ENCODE data around the gene CNTN4. TPM values are rescaled to one million over a fixed set of nuclear protein-coding genes. Genes with fewer than 3 reads are reported as not detected.

The CNTN4 gene
- total RNA-seq, 1 donor from 2014 or later = 48.3 TPM

- H3K27ac Mint-ChIP-seq (ENCODE audit: unreplicated experiment) = no peak overlapping the region
- no peak for DNase-seq (ENCODE audit: extremely low spot score, unreplicated experiment)
- H3K36me3 Mint-ChIP-seq (ENCODE audit: unreplicated experiment) = no peaks in the 10 kb centered on the region
- no peaks in the 10 kb centered on the region for H3K27me3 Mint-ChIP-seq (ENCODE audit: unreplicated experiment)
- TF ChIP-seq CTCF (IDR thresholded peaks at IDR 0.05) = no peak
- peaks cover 3% of the 10 kb centered on the region for H3K9me3 Mint-ChIP-seq (ENCODE audit: unreplicated experiment)
- peaks cover 10% of the 10 kb centered on the region for H3K4me1 Mint-ChIP-seq (ENCODE audit: unreplicated experiment)
- no peak overlapping the region for H3K4me3 Mint-ChIP-seq (ENCODE audit: unreplicated experiment)
These were observed 54.4 kb downstream of the CNTN4 start for GRCh38 chr3:2153053-2153452.

GRCh38 chr3:2153547-2153946 lies 54.9 kb downstream of the CNTN4 start:
- no peak overlapping the region for H3K27ac Mint-ChIP-seq (ENCODE audit: unreplicated experiment)
- peaks cover 3% of the 10 kb centered on the region for H3K9me3 Mint-ChIP-seq (ENCODE audit: unreplicated experiment)
- no peaks in the 10 kb centered on the region for H3K36me3 Mint-ChIP-seq (ENCODE audit: unreplicated experiment)
- no peak for DNase-seq (ENCODE audit: extremely low spot score, unreplicated experiment)
- H3K4me3 Mint-ChIP-seq (ENCODE audit: unreplicated experiment) = no peak overlapping the region
- peaks cover 10% of the 10 kb centered on the region for H3K4me1 Mint-ChIP-seq (ENCODE audit: unreplicated experiment)
- H3K27me3 Mint-ChIP-seq (ENCODE audit: unreplicated experiment) = no peaks in the 10 kb centered on the region
- no peak for TF ChIP-seq CTCF (IDR thresholded peaks at IDR 0.05)

- Mint-ChIP-seq H3K36me3 (ENCODE audit: unreplicated experiment) (no peaks in the 10 kb centered on the region), H3K4me1 (ENCODE audit: unreplicated experiment) (peaks cover 10% of the 10 kb centered on the region), H3K27me3 (ENCODE audit: unreplicated experiment) (no peaks in the 10 kb centered on the region), H3K27ac (ENCODE audit: unreplicated experiment) (no peak overlapping the region), H3K9me3 (ENCODE audit: unreplicated experiment) (peaks cover 3% of the 10 kb centered on the region), H3K4me3 (ENCODE audit: unreplicated experiment) (no peak overlapping the region)
- no peak for TF ChIP-seq CTCF (IDR thresholded peaks at IDR 0.05)
- DNase-seq (ENCODE audit: extremely low spot score, unreplicated experiment) = no peak
These were observed 56.0 kb downstream of the CNTN4 start for GRCh38 chr3:2154621-2155020.

- H3K4me3 Mint-ChIP-seq (ENCODE audit: unreplicated experiment) = no peak overlapping the region
- TF ChIP-seq CTCF (IDR thresholded peaks at IDR 0.05) = peak; percentile 67
- peaks cover 10% of the 10 kb centered on the region for H3K4me1 Mint-ChIP-seq (ENCODE audit: unreplicated experiment)
- H3K36me3 Mint-ChIP-seq (ENCODE audit: unreplicated experiment) = no peaks in the 10 kb centered on the region
- no peak overlapping the region for H3K27ac Mint-ChIP-seq (ENCODE audit: unreplicated experiment)
- H3K27me3 Mint-ChIP-seq (ENCODE audit: unreplicated experiment) = no peaks in the 10 kb centered on the region
- no peak for DNase-seq (ENCODE audit: extremely low spot score, unreplicated experiment)
- peaks cover 3% of the 10 kb centered on the region for H3K9me3 Mint-ChIP-seq (ENCODE audit: unreplicated experiment)
These were observed 57.7 kb downstream of the CNTN4 start for GRCh38 chr3:2156244-2156847.

- Mint-ChIP-seq H3K4me3 (ENCODE audit: unreplicated experiment) (no peak overlapping the region), H3K27ac (ENCODE audit: unreplicated experiment) (no peak overlapping the region), H3K4me1 (ENCODE audit: unreplicated experiment) (peaks cover 10% of the 10 kb centered on the region), H3K9me3 (ENCODE audit: unreplicated experiment) (peaks cover 11% of the 10 kb centered on the region), H3K36me3 (ENCODE audit: unreplicated experiment) (no peaks in the 10 kb centered on the region), H3K27me3 (ENCODE audit: unreplicated experiment) (no peaks in the 10 kb centered on the region)
- DNase-seq (ENCODE audit: extremely low spot score, unreplicated experiment) = no peak
- TF ChIP-seq CTCF (IDR thresholded peaks at IDR 0.05) = no peak
These were observed 60.2 kb downstream of the CNTN4 start for GRCh38 chr3:2158828-2159227.

Measured in osteocyte (in vitro differentiated cells).